ENCODE data around the gene SCGB1C1. TPM values are rescaled to one million over a fixed set of nuclear protein-coding genes. Genes with fewer than 3 reads are reported as not detected.
"Not testable (repeated sequence)": the region's sequence is repeated elsewhere in the genome, so short reads cannot be mapped to it uniquely, and the experiment has no call there.

The SCGB1C1 gene
- total RNA-seq, 4 donors from 2014 or later, result not detected

GRCh38 chr11:215581-216037 is 22.7 kb downstream of the SCGB1C1 start:
- H3K4me1 ChIP-seq, result peaks cover 0 to 9% (median 0%) of the 10 kb centered on the region in 4 donors
- H3K27ac ChIP-seq, result no peak overlapping the region
- no peak for DNase-seq (ENCODE audit: low spot score in 2 of 2)
- peaks cover 7 to 86% (median 25%) of the 10 kb centered on the region in 3 donors for H3K36me3 ChIP-seq
- 69 to 79% methylated on average over 4 of the region's 4 CpGs for WGBS, 2 donors
- no peak for TF ChIP-seq POLR2A (IDR thresholded peaks at IDR 0.05)
- no peaks in the 10 kb centered on the region for H3K27me3 ChIP-seq
- H3K9me3 ChIP-seq, result no peaks in the 10 kb centered on the region
- no peak overlapping the region for H3K4me3 ChIP-seq

- Histone ChIP-seq H3K9me3 (no peaks in the 10 kb centered on the region), H3K4me3 (no peak overlapping the region), H3K27ac (no peak overlapping the region), H3K36me3 (peaks cover 6 to 80% (median 20%) of the 10 kb centered on the region in 3 donors), H3K27me3 (no peaks in the 10 kb centered on the region), H3K4me1 (peaks cover 0 to 2% (median 0%) of the 10 kb centered on the region in 4 donors)
- TF ChIP-seq CTCF (IDR thresholded peaks at IDR 0.05) (no peak), POLR2A (IDR thresholded peaks at IDR 0.05) (no peak), EP300 (IDR thresholded peaks at IDR 0.05) (no peak)
- no peak for DNase-seq (ENCODE audit: low spot score in 2 of 2)
- WGBS, 2 donors, result 86 to 89% methylated on average over 8 to 11 of the region's 11 CpGs
These were observed 23.4 kb downstream of the SCGB1C1 start for GRCh38 chr11:216081-216974.

GRCh38 chr11:217704-218103 is 24.8 kb downstream of the SCGB1C1 start:
- DNase-seq (ENCODE audit: low spot score in 2 of 2), result no peak
- Histone ChIP-seq H3K27ac (no peak overlapping the region), H3K4me1 (no peaks in the 10 kb centered on the region), H3K27me3 (no peaks in the 10 kb centered on the region), H3K36me3 (peaks cover 0 to 80% (median 8%) of the 10 kb centered on the region in 3 donors), H3K9me3 (no peaks in the 10 kb centered on the region), H3K4me3 (no peak overlapping the region)
- TF ChIP-seq EP300 (IDR thresholded peaks at IDR 0.05), result no peak
- TF ChIP-seq CTCF (IDR thresholded peaks at IDR 0.05), result no peak
- TF ChIP-seq POLR2A (IDR thresholded peaks at IDR 0.05), result no peak
- WGBS, 2 donors, result 88 to 95% methylated on average over 3 of the region's 3 CpGs

- H3K36me3 ChIP-seq, result peaks cover 0 to 77% (median 3%) of the 10 kb centered on the region in 3 donors
These were observed 26.1 kb downstream of the SCGB1C1 start for GRCh38 chr11:218815-219593.

GRCh38 chr11:220641-221215 is 27.9 kb downstream of the SCGB1C1 start:
- H3K9me3 ChIP-seq; H3K27me3 ChIP-seq; H3K4me1 ChIP-seq; H3K27ac ChIP-seq; H3K4me3 ChIP-seq; DNase-seq (ENCODE audit: low spot score in 2 of 2): not testable (repeated sequence)
- H3K36me3 ChIP-seq, result peaks cover 0 to 67% (median 3%) of the 10 kb centered on the region in 3 donors
- 88 to 94% methylated on average over 3 of the region's 3 CpGs for WGBS, 2 donors

More at GRCh38 chr11:218815-219593, 26.1 kb downstream of the SCGB1C1 start:
- TF ChIP-seq POLR2A (IDR thresholded peaks at IDR 0.05) (no peak), CTCF (IDR thresholded peaks at IDR 0.05) (no peak), EP300 (IDR thresholded peaks at IDR 0.05) (no peak)
- Histone ChIP-seq H3K4me3 (no peak overlapping the region), H3K4me1 (no peaks in the 10 kb centered on the region), H3K27me3 (no peaks in the 10 kb centered on the region), H3K9me3 (no peaks in the 10 kb centered on the region), H3K27ac (no peak overlapping the region)
- WGBS, 2 donors, result 89 to 93% methylated on average over 24 to 28 of the region's 29 CpGs
- DNase-seq (ENCODE audit: low spot score in 2 of 2), result no peak

Data from tibial nerve (tissue), 4 donors.